Ascending aorta (tissue), 2 donors: ENCODE results near the gene TRPT1. TPM values are rescaled to one million over a fixed set of nuclear protein-coding genes. Genes with fewer than 3 reads are reported as not detected.

Source experiments
- DNase-seq, 2 donors: peaks; one replicate each; pipeline ENCODE4 v3.0.0-alpha.2; 2019; ENCODE audit warnings: low spot score in 2 of 2
- H3K27ac ChIP-seq, 2 donors: fragments of 200-600 bp; sonication (generic); one replicate each; pipeline ENCODE4 v1.5.1; 2016 to 2017; ENCODE audit warnings: mild to moderate bottlenecking in 1 of 2
- H3K27me3 ChIP-seq: fragments of 200-600 bp; sonication (generic); one replicate; pipeline ENCODE4 v1.5.1; 2017
- H3K36me3 ChIP-seq, 2 donors: fragments of 200-600 bp; sonication (generic); one replicate each; pipeline ENCODE4 v1.5.1; 2016
- H3K4me1 ChIP-seq, 2 donors: fragments of 200-600 bp; sonication (generic); one replicate each; pipeline ENCODE4 v1.5.1; 2016 to 2017; ENCODE audit warnings: mild to moderate bottlenecking in 1 of 2
- H3K4me3 ChIP-seq, 2 donors: fragments of 200-600 bp; sonication (generic); one replicate each; pipeline ENCODE4 v1.5.1; 2016 to 2017; ENCODE audit warnings: mild to moderate bottlenecking in 1 of 2
- H3K9me3 ChIP-seq, 2 donors: fragments of 200-600 bp; sonication (generic); one replicate each; pipeline ENCODE4 v1.5.1; 2016
- CTCF ChIP-seq, 3 experiments: fragments of 200-600 bp in 2 of 3; fragments of 450-650 bp in 1 of 3; sonication (generic) in 2 of 3; IDR thresholded peaks; one replicate each; pipeline ENCODE4 v1.5.1; 2016 to 2019; ENCODE audit warnings: antibody characterized with exemption in 3 of 3, mild to moderate bottlenecking in 1 of 3, moderate library complexity in 1 of 3
- intact Hi-C: fragments of 100-400 bp; cut with DNase I; formaldehyde crosslinking; loops from one replicate; pipeline ENCODE4 v1.15.1; 2023
- total RNA-seq: library from RNA; depleted of rRNA; stranded (reverse); fragments of >200 nt; gene quantifications from one replicate; pipeline ENCODE4 v1.1.0, GENCODE V29; 2016

The TRPT1 gene
- total RNA-seq, 1 donor from 2014 or later = 224 TPM

- H3K4me1 ChIP-seq = peaks cover 15 to 29% of the 10 kb centered on the region in 2 donors
- H3K36me3 ChIP-seq = peaks cover 11 to 13% of the 10 kb centered on the region in 2 donors
- no peak for DNase-seq
- no peak for TF ChIP-seq CTCF (IDR thresholded peaks at IDR 0.05)
- peak overlapping the region; percentile 68 to 79 for H3K4me3 ChIP-seq
- H3K9me3 ChIP-seq = no peaks in the 10 kb centered on the region
- intact Hi-C loops = no loop called here
- no peaks in the 10 kb centered on the region for H3K27me3 ChIP-seq
- H3K27ac ChIP-seq = peak overlapping the region; percentile 80 to 94
Measured at GRCh38 chr11:64244966-64245365, 19.0 kb upstream of the TRPT1 start.

GRCh38 chr11:64244107-64244506, 18.1 kb upstream of the TRPT1 start:
- TF ChIP-seq CTCF (IDR thresholded peaks at IDR 0.05) = no peak
- peaks cover 15 to 32% of the 10 kb centered on the region in 2 donors for H3K4me1 ChIP-seq
- intact Hi-C loops = no loop called here
- no peaks in the 10 kb centered on the region for H3K27me3 ChIP-seq
- DNase-seq = no peak
- H3K9me3 ChIP-seq = no peaks in the 10 kb centered on the region
- H3K4me3 ChIP-seq = no peak overlapping the region
- H3K36me3 ChIP-seq = peaks cover 11 to 13% of the 10 kb centered on the region in 2 donors
- peak overlapping the region; percentile 80 to 94 for H3K27ac ChIP-seq

- no peaks in the 10 kb centered on the region for H3K27me3 ChIP-seq
- TF ChIP-seq CTCF (IDR thresholded peaks at IDR 0.05) = no peak
- no peak for DNase-seq
- peaks cover 15 to 32% of the 10 kb centered on the region in 2 donors for H3K4me1 ChIP-seq
- peak overlapping the region in 1 of 2 donors; percentile 96 for H3K27ac ChIP-seq
- H3K36me3 ChIP-seq = peaks cover 15 to 19% of the 10 kb centered on the region in 2 donors
- H3K9me3 ChIP-seq = no peaks in the 10 kb centered on the region
- intact Hi-C loops = no loop called here
- H3K4me3 ChIP-seq = peak overlapping the region in 1 of 2 donors; percentile 91
Measured at GRCh38 chr11:64243236-64243854, 17.4 kb upstream of the TRPT1 start.

- intact Hi-C loops = loop anchor here (1.0 to 2.0 kb wide), 2 partner anchors 29 to 63 kb away; partner anchors contain the start of gene ESRRA
- Histone ChIP-seq H3K4me3 (peak overlapping the region; percentile 91 to 97), H3K27ac (peak overlapping the region; percentile 96 to 99), H3K27me3 (no peaks in the 10 kb centered on the region), H3K36me3 (peaks cover 28 to 32% of the 10 kb centered on the region in 2 donors), H3K4me1 (peaks cover 6 to 28% of the 10 kb centered on the region in 2 donors), H3K9me3 (no peaks in the 10 kb centered on the region)
- peak in 1 of 3 experiments; percentile 29 for TF ChIP-seq CTCF (IDR thresholded peaks at IDR 0.05)
- peak in 1 of 2 donors; percentile 80 for DNase-seq
Measured at GRCh38 chr11:64241491-64242374, 15.7 kb upstream of the TRPT1 start.

GRCh38 chr11:64241241-64241490, 15.2 kb upstream of the TRPT1 start:
- H3K36me3 ChIP-seq = peaks cover 28 to 32% of the 10 kb centered on the region in 2 donors
- H3K9me3 ChIP-seq = no peaks in the 10 kb centered on the region
- H3K27me3 ChIP-seq = no peaks in the 10 kb centered on the region
- peaks cover 6 to 28% of the 10 kb centered on the region in 2 donors for H3K4me1 ChIP-seq
- intact Hi-C loops = loop anchor here (1.0 to 2.0 kb wide), 2 partner anchors 29 to 64 kb away; partner anchors contain the start of gene ESRRA
- peak; percentile 97 to 100 for DNase-seq
- peak overlapping the region; percentile 91 to 97 for H3K4me3 ChIP-seq
- H3K27ac ChIP-seq = peak overlapping the region; percentile 99
- TF ChIP-seq CTCF (IDR thresholded peaks at IDR 0.05) = no peak
